Esophagus muscularis mucosa (tissue), 4 donors: ENCODE data around the gene MTREX. TPM values are rescaled to one million over a fixed set of nuclear protein-coding genes. Genes with fewer than 3 reads are reported as not detected.

Experiments used
- DNase-seq: peaks from one replicate; pipeline ENCODE4 v3.0.0-alpha.2; 2017; ENCODE audit errors: extremely low spot score
- H3K27ac ChIP-seq, 4 donors: fragments of 200-600 bp; sonication (generic); replicated peaks in 1 of 4; 1 replicate in 3 of 4; 2 replicates in 1 of 4; pipeline ENCODE4 v1.5.1; 2016 to 2019; ENCODE audit warnings: mild to moderate bottlenecking in 1 of 4
- H3K27me3 ChIP-seq, 4 donors: fragments of 200-600 bp; sonication (generic); one replicate each; pipeline versions ENCODE4 v1.5.1 to v1.6.0; 2016 to 2019
- H3K36me3 ChIP-seq, 4 donors: fragments of 200-600 bp; sonication (generic); one replicate each; pipeline ENCODE4 v1.5.1; 2016 to 2019
- H3K4me1 ChIP-seq, 4 donors: fragments of 200-600 bp; sonication (generic); one replicate each; pipeline ENCODE4 v1.5.1; 2016 to 2019
- H3K4me3 ChIP-seq, 4 donors: fragments of 200-600 bp; sonication (generic); 1 replicate in 2 of 4; 2 replicates in 2 of 4; pipeline ENCODE4 v1.5.1; 2016 to 2019; ENCODE audit warnings: mild to moderate bottlenecking in 4 of 4, moderate library complexity in 1 of 4
- H3K9me3 ChIP-seq, 4 donors: fragments of 200-600 bp; sonication (generic); 1 replicate in 3 of 4; 2 replicates in 1 of 4; pipeline ENCODE4 v1.5.1; 2016 to 2019
- CTCF ChIP-seq, 3 experiments: fragments of 200-600 bp in 2 of 3; fragments of 450-650 bp in 1 of 3; sonication (generic) in 2 of 3; IDR thresholded peaks; one replicate each; pipeline ENCODE4 v1.5.1; 2017 to 2019; ENCODE audit warnings: antibody characterized with exemption in 3 of 3, mild to moderate bottlenecking in 2 of 3, moderate library complexity in 1 of 3
- EP300 ChIP-seq: sonication (generic); formaldehyde crosslinking; IDR thresholded peaks from one replicate; pipeline ENCODE4 v1.6.1; 2017; ENCODE audit warnings: antibody characterized with exemption
- POLR2A ChIP-seq: fragments of 450-650 bp; IDR thresholded peaks from one replicate; pipeline ENCODE4 v1.6.1; 2017; ENCODE audit warnings: antibody characterized with exemption, moderate library complexity, mild to moderate bottlenecking, low read depth
- POLR2AphosphoS5 ChIP-seq, 2 donors: sonication (generic); formaldehyde crosslinking; IDR thresholded peaks; one replicate each; pipeline ENCODE4 v1.6.1; 2017; ENCODE audit warnings: antibody characterized with exemption in 2 of 2
- WGBS: methylation state at CpG from one replicate; pipeline ENCODE4 v1.1.5; 2018; 5-methylcytosine and 5-hydroxymethylcytosine counted together
- intact Hi-C: fragments of 100-400 bp; cut with DNase I; formaldehyde crosslinking; loops from one replicate; pipeline ENCODE4 v1.15.1; 2023
- total RNA-seq, 4 donors: library from RNA; depleted of rRNA; stranded (reverse); fragments of >200 nt; gene quantifications; one replicate each; pipeline versions ENCODE4 v1.1.0 to v1.2.1, GENCODE V29; 2016

The MTREX gene
- total RNA-seq, 4 donors from 2014 or later: 53.7 to 64.0 (median 62.3) TPM

- no peak overlapping the region for H3K27ac ChIP-seq
- no peaks in the 10 kb centered on the region for H3K9me3 ChIP-seq
- H3K27me3 ChIP-seq: no peaks in the 10 kb centered on the region
- H3K4me1 ChIP-seq: no peaks in the 10 kb centered on the region
- intact Hi-C loops: no loop called here
- 86% methylated on average over 1 of the region's 1 CpG for WGBS
- TF ChIP-seq POLR2A (no peak), POLR2AphosphoS5 (IDR thresholded peaks at IDR 0.05) (no peak), EP300 (no peak), CTCF (IDR thresholded peaks at IDR 0.05) (no peak)
- DNase-seq: no peak
- peaks cover 0 to 61% (median 22%) of the 10 kb centered on the region in 4 donors for H3K36me3 ChIP-seq
- H3K4me3 ChIP-seq: no peak overlapping the region
Measured at GRCh38 chr5:55333017-55333416, 25.2 kb downstream of the MTREX start.

DNA sequence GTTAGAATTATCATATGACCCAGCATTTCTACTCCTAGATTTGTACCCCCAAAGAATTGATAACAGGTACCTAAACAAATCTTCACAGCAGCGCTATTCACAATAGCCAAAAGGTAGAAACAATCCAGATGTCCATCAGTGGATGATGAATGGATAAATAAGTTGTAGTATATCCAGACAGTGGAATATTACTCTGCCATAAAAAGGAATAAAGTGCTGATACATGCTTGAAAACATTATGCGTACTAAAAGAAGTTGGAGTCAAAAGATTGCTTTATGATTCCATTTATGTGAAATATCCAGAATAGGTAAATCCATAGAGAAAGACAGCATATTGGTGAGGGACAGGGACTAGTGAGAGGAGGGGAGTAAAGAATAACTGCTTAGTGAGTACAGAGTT, 26.0 kb downstream of the MTREX start:
- no peak for TF ChIP-seq CTCF (IDR thresholded peaks at IDR 0.05)
- TF ChIP-seq EP300: no peak
- TF ChIP-seq POLR2AphosphoS5 (IDR thresholded peaks at IDR 0.05): no peak
- TF ChIP-seq POLR2A: no peak
- no peaks in the 10 kb centered on the region for H3K27me3 ChIP-seq
- 100% methylated on average over 2 of the region's 2 CpGs for WGBS
- H3K36me3 ChIP-seq: peaks cover 0 to 53% (median 20%) of the 10 kb centered on the region in 4 donors
- intact Hi-C loops: no loop called here
- H3K27ac ChIP-seq: no peak overlapping the region
- peaks cover 1 to 2% (median 1%) of the 10 kb centered on the region in 4 donors for H3K4me1 ChIP-seq
- DNase-seq: no peak
- no peaks in the 10 kb centered on the region for H3K9me3 ChIP-seq
- H3K4me3 ChIP-seq: no peak overlapping the region

GRCh38 chr5:55338092-55338613, 30.4 kb downstream of the MTREX start:
- DNase-seq: no peak
- Histone ChIP-seq H3K27ac (no peak overlapping the region), H3K4me3 (peak overlapping the region in 1 of 4 donors; percentile 6), H3K9me3 (no peaks in the 10 kb centered on the region), H3K4me1 (peaks cover 4 to 14% (median 11%) of the 10 kb centered on the region in 4 donors), H3K36me3 (peaks cover 0 to 35% (median 17%) of the 10 kb centered on the region in 4 donors), H3K27me3 (no peaks in the 10 kb centered on the region)
- WGBS: 91% methylated on average over 2 of the region's 2 CpGs
- TF ChIP-seq EP300: no peak
- no peak for TF ChIP-seq POLR2AphosphoS5 (IDR thresholded peaks at IDR 0.05)
- TF ChIP-seq POLR2A: no peak
- TF ChIP-seq CTCF (IDR thresholded peaks at IDR 0.05): no peak
- intact Hi-C loops: no loop called here

- H3K4me3 ChIP-seq: no peak overlapping the region
- intact Hi-C loops: no loop called here
- 82% methylated on average over 5 of the region's 5 CpGs for WGBS
- no peaks in the 10 kb centered on the region for H3K9me3 ChIP-seq
- no peak for DNase-seq
- H3K27ac ChIP-seq: no peak overlapping the region
- H3K27me3 ChIP-seq: no peaks in the 10 kb centered on the region
- no peak for TF ChIP-seq POLR2AphosphoS5 (IDR thresholded peaks at IDR 0.05)
- TF ChIP-seq POLR2A: no peak
- TF ChIP-seq CTCF (IDR thresholded peaks at IDR 0.05): no peak
- TF ChIP-seq EP300: no peak
- H3K36me3 ChIP-seq: peaks cover 0 to 39% (median 14%) of the 10 kb centered on the region in 4 donors
- H3K4me1 ChIP-seq: peaks cover 4 to 20% (median 16%) of the 10 kb centered on the region in 4 donors
Measured at GRCh38 chr5:55338810-55339243, 31.0 kb downstream of the MTREX start.

GRCh38 chr5:55343107-55343506, 35.3 kb downstream of the MTREX start:
- intact Hi-C loops: no loop called here
- peak overlapping the region in 3 of 4 donors; percentile 37 to 46 (median 42) for H3K27ac ChIP-seq
- peaks cover 19 to 67% (median 37%) of the 10 kb centered on the region in 4 donors for H3K36me3 ChIP-seq
- peak overlapping the region in 2 of 4 donors; percentile 14 to 16 for H3K4me3 ChIP-seq
- 84% methylated on average over 4 of the region's 4 CpGs for whole genome bisulfite sequencing
- no peak for DNase-seq
- peaks cover 7 to 26% (median 21%) of the 10 kb centered on the region in 4 donors for H3K4me1 ChIP-seq
- no peaks in the 10 kb centered on the region for H3K27me3 ChIP-seq
- TF ChIP-seq CTCF (IDR thresholded peaks at IDR 0.05) (no peak), POLR2AphosphoS5 (IDR thresholded peaks at IDR 0.05) (no peak), POLR2A (no peak), EP300 (no peak)
- no peaks in the 10 kb centered on the region for H3K9me3 ChIP-seq
